Fibroblast of peridontal ligament (primary cell): ENCODE data around the gene DLG1.

Experiments used
- DNase-seq: peaks from one replicate; pipeline ENCODE4 v3.0.0-alpha.2; 2010; ENCODE audit errors: extremely low read depth

The DLG1 gene

GRCh38 chr3:197248341-197248740 lies 50.1 kb downstream of the DLG1 start:
- DNase-seq = no peak

- no peak for DNase-seq
Measured at GRCh38 chr3:197244751-197245150, 53.7 kb downstream of the DLG1 start.

GRCh38 chr3:197242784-197243432 lies 55.5 kb downstream of the DLG1 start:
- DNase-seq = no peak

- no peak for DNase-seq
Measured at GRCh38 chr3:197241173-197241572, 57.2 kb downstream of the DLG1 start.

GRCh38 chr3:197239857-197240256 lies 58.6 kb downstream of the DLG1 start:
- no peak for DNase-seq

- no peak for DNase-seq
Measured at GRCh38 chr3:197238842-197239241, 59.6 kb downstream of the DLG1 start.

- DNase-seq = no peak
Measured at GRCh38 chr3:197237897-197238296, 60.5 kb downstream of the DLG1 start.

- DNase-seq = no peak
Measured at GRCh38 chr3:197236362-197236761, 62.0 kb downstream of the DLG1 start.

GRCh38 chr3:197234947-197235914 lies 63.2 kb downstream of the DLG1 start:
- no peak for DNase-seq

GRCh38 chr3:197231321-197231720 lies 67.1 kb downstream of the DLG1 start:
- no peak for DNase-seq

GRCh38 chr3:197229836-197230235 lies 68.6 kb downstream of the DLG1 start:
- no peak for DNase-seq

GRCh38 chr3:197229178-197229577 lies 69.2 kb downstream of the DLG1 start:
- no peak for DNase-seq

- no peak for DNase-seq
Measured at GRCh38 chr3:197227780-197228574, 70.4 kb downstream of the DLG1 start.

- DNase-seq = no peak
Measured at GRCh38 chr3:197226179-197226578, 72.2 kb downstream of the DLG1 start.

GRCh38 chr3:197225579-197225978 lies 72.8 kb downstream of the DLG1 start:
- no peak for DNase-seq

GRCh38 chr3:197224034-197224444 lies 74.4 kb downstream of the DLG1 start:
- peak; percentile 78 for DNase-seq

GRCh38 chr3:197222937-197223370 lies 75.5 kb downstream of the DLG1 start:
- DNase-seq = no peak

- no peak for DNase-seq
Measured at GRCh38 chr3:197219619-197220018, 78.8 kb downstream of the DLG1 start.

GRCh38 chr3:197218210-197218609 lies 80.2 kb downstream of the DLG1 start:
- DNase-seq = no peak

- DNase-seq = no peak
Measured at GRCh38 chr3:197216914-197217313, 81.5 kb downstream of the DLG1 start.

- peak; percentile 96 for DNase-seq
Measured at GRCh38 chr3:197216169-197216860, 82.1 kb downstream of the DLG1 start.

GRCh38 chr3:197212290-197212689 lies 86.1 kb downstream of the DLG1 start:
- DNase-seq = no peak
